SK-N-SH (cell line): ENCODE results near the gene TYK2. TPM values are rescaled to one million over a fixed set of nuclear protein-coding genes. Genes with fewer than 3 reads are reported as not detected.

Experiments used
- CTCF ChIA-PET: fragments of 300-600, 350-600 bp; formaldehyde crosslinking; extraction: SDS; loops from one replicate; lab custom pipeline; 2021; lab: Yijun Ruan, JAX
- POLR2A ChIA-PET: fragments of 350-600 bp; sonication (Branson Sonifier 250); formaldehyde crosslinking; extraction: SDS; loops from one replicate; lab custom pipeline; 2020; ENCODE audit warnings: antibody characterized with exemption, inconsistent platforms; lab: Yijun Ruan, JAX
- DNase-seq: peaks from one replicate; pipeline ENCODE4 v3.0.0; 2012
- H2AFZ ChIP-seq: fragments of 200-600 bp; sonication (generic); 2 replicates; pipeline ENCODE4 v1.8.1; 2016; ENCODE audit warnings: antibody characterized with exemption, mild to moderate bottlenecking, low read depth
- H3F3A ChIP-seq: fragments of 200-600 bp; sonication (generic); replicated peaks from 2 replicates; pipeline ENCODE3; 2016; ENCODE audit warnings: antibody characterized with exemption, mild to moderate bottlenecking; ENCODE audit not compliant: insufficient read depth
- H3K27ac ChIP-seq, 2 experiments: fragments of 200-500 bp in 1 of 2; fragments of 200-600 bp in 1 of 2; sonication (Bioruptor generic) in 1 of 2; sonication (generic), shearing (Covaris generic) in 1 of 2; 2 replicates each; pipeline versions ENCODE4 v1.5.1 to v1.6.1; 2014 to 2016; ENCODE audit warnings: low read depth in 2 of 2, inconsistent platforms in 1 of 2, low read length in 1 of 2, mild to moderate bottlenecking in 1 of 2, mixed read lengths in 1 of 2
- H3K27me3 ChIP-seq: fragments of 200-600 bp; sonication (generic), shearing (Covaris generic); 2 replicates; pipeline ENCODE4 v1.6.1; 2016; ENCODE audit warnings: mixed run types; ENCODE audit not compliant: insufficient read depth
- H3K36me3 ChIP-seq, 2 experiments: fragments of 200-500 bp in 1 of 2; fragments of 200-600 bp in 1 of 2; sonication (Bioruptor generic) in 1 of 2; sonication (generic) in 1 of 2; replicated peaks in 1 of 2; 2 replicates each; pipeline versions ENCODE3 to v1.5.1; 2014 to 2016; ENCODE audit warnings: low read length in 1 of 2, mild to moderate bottlenecking in 1 of 2; ENCODE audit not compliant: insufficient read depth in 2 of 2, control insufficient read depth in 1 of 2
- H3K4me1 ChIP-seq, 2 experiments: fragments of 200-500 bp in 1 of 2; fragments of 200-600 bp in 1 of 2; sonication (Bioruptor generic) in 1 of 2; sonication (generic), shearing (Covaris generic) in 1 of 2; 2 replicates each; pipeline versions ENCODE4 v1.5.1 to v1.6.1; 2014 to 2016; ENCODE audit warnings: low read depth in 1 of 2, low read length in 1 of 2, mixed run types in 1 of 2; ENCODE audit not compliant: insufficient read depth in 2 of 2, control insufficient read depth in 1 of 2
- H3K4me2 ChIP-seq: fragments of 200-600 bp; sonication (generic), shearing (Covaris generic); 2 replicates; pipeline ENCODE4 v1.6.1; 2017; ENCODE audit warnings: mixed run types
- H3K4me3 ChIP-seq, 2 experiments: fragments of 200-500 bp in 1 of 2; fragments of 200-600 bp in 1 of 2; sonication (Bioruptor generic) in 1 of 2; sonication (generic), shearing (Covaris generic) in 1 of 2; 2 replicates each; pipeline versions ENCODE4 v1.5.1 to v1.8.1; 2014 to 2016; ENCODE audit warnings: low read depth in 2 of 2, inconsistent platforms in 1 of 2, low read length in 1 of 2, mild to moderate bottlenecking in 1 of 2, mixed read lengths in 1 of 2, moderate library complexity in 1 of 2
- H3K79me2 ChIP-seq: fragments of 200-600 bp; sonication (generic); 2 replicates; pipeline ENCODE4 v1.8.1; 2017; ENCODE audit warnings: mild to moderate bottlenecking; ENCODE audit not compliant: insufficient read depth
- H3K9ac ChIP-seq: fragments of 200-600 bp; sonication (generic); 2 replicates; pipeline ENCODE4 v1.6.1; 2017; ENCODE audit warnings: mixed run types
- H3K9me2 ChIP-seq: fragments of 200-600 bp; sonication (generic); 2 replicates; pipeline ENCODE4 v1.6.1; 2017; ENCODE audit warnings: mixed run types
- H3K9me3 ChIP-seq: fragments of 200-600 bp; sonication (generic); 2 replicates; pipeline ENCODE4 v1.6.1; 2017; ENCODE audit warnings: mixed run types, mild to moderate bottlenecking, moderate library complexity
- H4K20me1 ChIP-seq: fragments of 200-600 bp; sonication (generic); 2 replicates; pipeline ENCODE4 v1.6.1; 2017; ENCODE audit warnings: mild to moderate bottlenecking, mixed run types; ENCODE audit not compliant: insufficient read depth
- CTCF ChIP-seq: fragments of 200-600 bp; sonication (generic); IDR thresholded peaks from 2 replicates; pipeline ENCODE4 v1.6.1; 2017; ENCODE audit warnings: antibody characterized with exemption, mild to moderate bottlenecking, moderate library complexity
- EP300 ChIP-seq, 2 experiments: IDR thresholded peaks; 2 replicates each; pipeline versions ENCODE4 v1.4.0 to v1.6.1; 2012; ENCODE audit warnings: borderline replicate concordance in 1 of 2, low read depth in 1 of 2, low read length in 1 of 2
- EZH2phosphoT487 ChIP-seq: fragments of 200-600 bp; sonication (generic); IDR thresholded peaks from 2 replicates; pipeline ENCODE4 v1.6.1; 2017; ENCODE audit warnings: low read depth, mixed run types, mild to moderate bottlenecking, antibody characterized with exemption, moderate library complexity, borderline replicate concordance
- FOXJ3 ChIP-seq: sonication (generic); formaldehyde crosslinking; IDR thresholded peaks from 2 replicates; pipeline ENCODE4 v1.5.1; 2020; ENCODE audit warnings: mild to moderate bottlenecking, missing genetic modification reagents
- FOXM1 ChIP-seq: IDR thresholded peaks from 2 replicates; pipeline ENCODE4 v1.4.0; 2012; ENCODE audit warnings: low read depth, mild to moderate bottlenecking
- MAX ChIP-seq: IDR thresholded peaks from 2 replicates; pipeline ENCODE4 v1.4.0; 2012; ENCODE audit warnings: low read depth
- PBX3 ChIP-seq: IDR thresholded peaks from 2 replicates; pipeline ENCODE4; 2012
- POLR2AphosphoS5 ChIP-seq: IDR thresholded peaks from 2 replicates; pipeline ENCODE4 v1.6.1; 2012; ENCODE audit warnings: low read depth, low read length
- RAD21 ChIP-seq: IDR thresholded peaks from 2 replicates; pipeline ENCODE4 v1.6.1; 2012; ENCODE audit warnings: mild to moderate bottlenecking, low read length
- RCOR1 ChIP-seq: fragments of 150-350 bp; IDR thresholded peaks from 2 replicates; pipeline ENCODE4 v1.6.1; 2017; ENCODE audit warnings: antibody characterized with exemption, low read length
- RFX5 ChIP-seq: IDR thresholded peaks from 2 replicates; pipeline ENCODE4 v1.6.1; 2012; ENCODE audit warnings: mild to moderate bottlenecking, improper control_type of control experiment, low read length
- SIN3A ChIP-seq: IDR thresholded peaks from 2 replicates; pipeline ENCODE4 v1.6.1; 2012; ENCODE audit warnings: low read depth, mild to moderate bottlenecking, low read length, moderate library complexity, borderline replicate concordance
- TEAD4 ChIP-seq: IDR thresholded peaks from 2 replicates; pipeline ENCODE4 v1.4.0; 2012; ENCODE audit warnings: mild to moderate bottlenecking, borderline replicate concordance; ENCODE audit not compliant: insufficient read depth
- USF2 ChIP-seq: fragments of 150-350 bp; IDR thresholded peaks from 2 replicates; pipeline ENCODE4 v1.6.1; 2017; ENCODE audit warnings: antibody characterized with exemption, low read length, low read depth, borderline replicate concordance
- YY1 ChIP-seq: IDR thresholded peaks from 2 replicates; pipeline ENCODE4 v1.4.0; 2012; ENCODE audit warnings: low read depth, mild to moderate bottlenecking
- WGBS: methylation state at CpG from one replicate; pipeline ENCODE4 v1.1.6; 2017; ENCODE audit warnings: low lambda C conversion rate; 5-methylcytosine and 5-hydroxymethylcytosine counted together
- polyA plus RNA-seq, 3 experiments: library from polyadenylated mRNA; depleted of rRNA; stranded (reverse); fragments of >200 nt; gene quantifications; 2 replicates each; pipeline ENCODE4 v1.2.3, GENCODE V29; 2012
- TF ChIP-seq, protein P1 (sequence below): IDR thresholded peaks from 2 replicates; pipeline ENCODE4 v1.4.0; 2012; ENCODE audit warnings: low read depth, borderline replicate concordance

TYK2 gene
- polyA plus RNA-seq, 1 of the 3 experiments (the other 2 are of a cell fraction): 44.6 TPM

DNA sequence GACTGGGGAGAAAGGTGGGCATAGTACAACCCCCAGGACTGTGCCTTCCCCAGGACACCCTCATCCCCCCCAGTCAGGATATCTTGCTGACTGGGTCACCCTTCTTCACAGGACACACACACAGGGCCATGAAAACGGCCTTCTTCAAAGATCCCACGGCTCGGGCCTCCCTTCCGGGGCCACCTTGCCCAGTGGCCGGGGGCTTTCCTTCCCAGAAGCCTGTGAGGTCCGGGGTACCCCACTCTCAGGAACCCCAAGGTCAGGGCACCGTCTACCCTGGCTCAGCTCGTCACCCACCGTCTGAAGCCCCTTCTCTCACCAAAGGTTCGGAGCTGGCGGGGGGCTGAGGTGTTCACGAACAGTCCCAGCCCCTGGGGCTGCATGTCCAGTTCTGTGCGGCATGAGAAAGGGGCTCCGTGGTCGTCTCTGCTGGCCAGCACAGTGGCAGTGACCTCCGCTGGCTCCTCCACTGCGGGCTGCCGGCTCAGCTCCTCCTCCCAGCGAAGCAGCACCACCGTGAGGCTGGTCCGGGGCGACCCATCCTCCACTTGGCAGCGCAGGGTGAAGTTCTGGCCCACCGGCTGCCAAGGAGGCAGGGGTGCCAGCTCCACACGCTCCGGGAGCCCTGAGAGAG lies 44.9 kb downstream of the TYK2 start:
- Histone ChIP-seq H4K20me1 (peaks cover 18% of the 10 kb centered on the region), H3K79me2 (peaks cover 34% of the 10 kb centered on the region), H3K27ac (peak overlapping the region in 1 of 2 experiments; percentile 50; a peak in 1 of 4 replicates), H3K4me1 (peaks cover 0 to 22% of the 10 kb centered on the region in 2 experiments; a peak in 1 of 4 replicates), H3K27me3 (no peaks in the 10 kb centered on the region), H3K4me2 (peak overlapping the region; percentile 97), H2AFZ (peak overlapping the region; percentile 70; the same call in 1 of the 2 replicates), H3K36me3 (peaks cover under 1% of the 10 kb centered on the region in 2 experiments), H3F3A (no peaks in the 10 kb centered on the region), H3K9me2 (no peaks in the 10 kb centered on the region), H3K4me3 (peak overlapping the region; percentile 81 to 95), H3K9me3 (no peaks in the 10 kb centered on the region), H3K9ac (no peak overlapping the region)
- no CpG with 5 or more reads among the region's 26 CpGs for WGBS
- ChIA-PET CTCF (interaction anchor here (0.9 to 3.3 kb wide), 4 partner anchors 53 to 76 kb away, joined by 3 to 18 read pairs (median 6); no protein-coding TSS in a partner anchor), POLR2A (interaction anchor here (1.3 to 1.9 kb wide), 2 partner anchors 45 to 196 kb away, joined by 3 to 15 read pairs; partner anchors contain the start of gene TYK2)
- no peak for DNase-seq
- TF ChIP-seq POLR2AphosphoS5 (no peak), FOXM1 (no peak), RAD21 (no peak), YY1 (no peak), TEAD4 (no peak), MAX (no peak), PBX3 (no peak), CTCF (no peak), FOXJ3 (CRISPR knock-in tag) (no peak), USF2 (no peak), EP300 (IDR thresholded peaks at IDR 0.05; ENCODE audit: borderline replicate concordance in 1 of 2, low read depth in 1 of 2, low read length in 1 of 2) (no peak), SIN3A (no peak), RFX5 (no peak), RCOR1 (no peak), EZH2phosphoT487 (no peak)
- TF ChIP-seq, protein P1, sequence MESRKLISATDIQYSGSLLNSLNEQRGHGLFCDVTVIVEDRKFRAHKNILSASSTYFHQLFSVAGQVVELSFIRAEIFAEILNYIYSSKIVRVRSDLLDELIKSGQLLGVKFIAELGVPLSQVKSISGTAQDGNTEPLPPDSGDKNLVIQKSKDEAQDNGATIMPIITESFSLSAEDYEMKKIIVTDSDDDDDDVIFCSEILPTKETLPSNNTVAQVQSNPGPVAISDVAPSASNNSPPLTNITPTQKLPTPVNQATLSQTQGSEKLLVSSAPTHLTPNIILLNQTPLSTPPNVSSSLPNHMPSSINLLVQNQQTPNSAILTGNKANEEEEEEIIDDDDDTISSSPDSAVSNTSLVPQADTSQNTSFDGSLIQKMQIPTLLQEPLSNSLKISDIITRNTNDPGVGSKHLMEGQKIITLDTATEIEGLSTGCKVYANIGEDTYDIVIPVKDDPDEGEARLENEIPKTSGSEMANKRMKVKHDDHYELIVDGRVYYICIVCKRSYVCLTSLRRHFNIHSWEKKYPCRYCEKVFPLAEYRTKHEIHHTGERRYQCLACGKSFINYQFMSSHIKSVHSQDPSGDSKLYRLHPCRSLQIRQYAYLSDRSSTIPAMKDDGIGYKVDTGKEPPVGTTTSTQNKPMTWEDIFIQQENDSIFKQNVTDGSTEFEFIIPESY: no peak
